ENCODE measurements around the gene PACRG. TPM values are rescaled to one million over a fixed set of nuclear protein-coding genes. Genes with fewer than 3 reads are reported as not detected.

The PACRG gene
- total RNA-seq, 1 experiment from 2014 or later, result not detected

GRCh38 chr6:163136681-163137397, 409.1 kb downstream of the PACRG start:
- no peak for DNase-seq (ENCODE audit: low spot score)

GRCh38 chr6:163137398-163137881, 409.7 kb downstream of the PACRG start:
- no peak for DNase-seq (ENCODE audit: low spot score)

GRCh38 chr6:163146036-163146435, 418.3 kb downstream of the PACRG start:
- DNase-seq (ENCODE audit: low spot score), result no peak

- no peak for DNase-seq (ENCODE audit: low spot score)
These were observed 420.2 kb downstream of the PACRG start for GRCh38 chr6:163147994-163148393.

- no peak for DNase-seq (ENCODE audit: low spot score)
These were observed 420.9 kb downstream of the PACRG start for GRCh38 chr6:163148451-163149278.

- DNase-seq (ENCODE audit: low spot score), result no peak
These were observed 421.6 kb downstream of the PACRG start for GRCh38 chr6:163149279-163149848.

- DNase-seq (ENCODE audit: low spot score), result no peak
These were observed 423.4 kb downstream of the PACRG start for GRCh38 chr6:163151212-163151611.

GRCh38 chr6:163152701-163153100, 424.9 kb downstream of the PACRG start:
- DNase-seq (ENCODE audit: low spot score), result no peak

- no peak for DNase-seq (ENCODE audit: low spot score)
These were observed 431.3 kb downstream of the PACRG start for GRCh38 chr6:163159110-163159509.

GRCh38 chr6:163159689-163160088, 431.9 kb downstream of the PACRG start:
- no peak for DNase-seq (ENCODE audit: low spot score)

- DNase-seq (ENCODE audit: low spot score), result no peak
These were observed 434.5 kb downstream of the PACRG start for GRCh38 chr6:163162007-163162873.

- DNase-seq (ENCODE audit: low spot score), result no peak
These were observed 435.1 kb downstream of the PACRG start for GRCh38 chr6:163162874-163163213.

- DNase-seq (ENCODE audit: low spot score), result no peak
These were observed 436.6 kb downstream of the PACRG start for GRCh38 chr6:163164175-163164900.

- no peak for DNase-seq (ENCODE audit: low spot score)
These were observed 437.6 kb downstream of the PACRG start for GRCh38 chr6:163165155-163165910.

GRCh38 chr6:163165922-163166321, 438.1 kb downstream of the PACRG start:
- no peak for DNase-seq (ENCODE audit: low spot score)

GRCh38 chr6:163166507-163166906, 438.7 kb downstream of the PACRG start:
- DNase-seq (ENCODE audit: low spot score), result no peak

GRCh38 chr6:163169521-163169920, 441.7 kb downstream of the PACRG start:
- DNase-seq (ENCODE audit: low spot score), result no peak

GRCh38 chr6:163170294-163170883, 442.6 kb downstream of the PACRG start:
- no peak for DNase-seq (ENCODE audit: low spot score)

GRCh38 chr6:163173741-163174140, 446.0 kb downstream of the PACRG start:
- DNase-seq (ENCODE audit: low spot score), result no peak

GRCh38 chr6:163175301-163175700, 447.5 kb downstream of the PACRG start:
- no peak for DNase-seq (ENCODE audit: low spot score)

Measured in A172 (cell line).